DMS 273 treated with DMSO at 0.1 percent for 48 hours (cell line): ENCODE results near the gene ARL5C.
A peak's percentile ranks its signal among the peaks of the same experiment; 100 is the strongest.
"Not testable (repeated sequence)": the region's sequence is repeated elsewhere in the genome, so short reads cannot be mapped to it uniquely, and the experiment has no call there.

Experiments used
- DNase-seq: peaks from one replicate; lab custom pipeline; 2025; lab: John Stamatoyannopoulos, UW

The ARL5C gene

DNA sequence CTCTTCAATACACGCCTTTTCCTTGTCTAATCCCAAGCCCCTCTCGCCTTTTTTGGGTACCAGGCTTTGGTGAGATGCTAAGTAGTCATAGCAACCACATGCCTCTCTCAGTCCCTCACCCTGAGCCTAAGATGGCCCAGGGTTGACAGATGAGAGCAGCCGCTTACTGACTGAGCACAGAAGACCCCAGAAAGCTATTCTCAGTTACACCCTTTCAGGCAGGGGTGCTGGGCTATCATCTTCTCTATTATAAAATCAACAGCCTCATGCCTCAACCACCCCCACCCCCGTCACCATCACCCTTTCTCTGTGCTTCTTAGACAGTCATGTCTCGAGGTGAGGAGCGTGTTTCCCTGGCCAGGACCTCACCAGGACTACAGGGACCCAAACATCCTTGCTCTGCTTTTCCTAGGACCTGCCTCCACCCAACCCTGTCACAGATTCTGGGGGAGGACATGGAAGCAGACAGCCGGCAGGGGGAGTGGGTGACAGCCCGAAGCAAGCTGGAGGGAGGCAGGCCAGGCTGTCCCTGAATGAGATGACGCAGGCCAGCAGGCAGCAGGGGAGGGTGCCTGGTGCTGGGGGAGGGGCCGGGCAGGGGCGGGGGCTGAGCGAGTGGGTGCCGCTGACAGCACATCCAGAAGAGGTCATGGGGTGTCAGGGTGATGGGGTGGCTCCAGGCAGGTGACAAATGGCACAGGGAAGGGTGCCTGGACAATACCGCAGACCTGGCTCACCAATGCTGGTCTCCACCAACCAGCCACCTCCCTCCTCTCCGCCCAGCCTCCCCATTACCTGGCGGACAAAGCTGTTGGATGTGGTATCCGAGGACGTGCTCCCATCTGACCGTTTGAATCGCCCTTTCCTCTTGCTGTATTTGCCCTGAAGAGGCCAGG lies 28.4 kb upstream of the ARL5C start:
- DNase-seq, result no peak

DNA sequence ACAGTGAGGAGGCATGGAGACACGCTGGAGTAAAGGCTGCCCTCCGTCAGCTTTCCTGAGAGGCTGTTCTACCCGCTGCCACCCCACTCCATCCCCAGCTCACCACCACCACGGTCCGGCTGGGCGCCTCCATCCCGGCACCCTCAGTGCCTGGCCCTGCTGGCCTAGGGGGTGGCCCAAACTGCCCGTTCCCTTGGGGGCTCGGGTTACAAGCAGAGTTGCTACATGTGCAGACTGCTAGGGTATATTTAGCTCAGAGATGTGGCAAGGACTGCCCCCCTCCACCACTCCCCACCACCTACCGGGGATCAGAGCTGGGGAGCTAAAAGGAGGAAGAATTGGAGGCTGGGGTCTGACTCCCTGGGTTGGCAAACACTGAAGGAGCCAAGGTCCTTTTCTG lies 27.4 kb upstream of the ARL5C start:
- DNase-seq, result no peak

DNA sequence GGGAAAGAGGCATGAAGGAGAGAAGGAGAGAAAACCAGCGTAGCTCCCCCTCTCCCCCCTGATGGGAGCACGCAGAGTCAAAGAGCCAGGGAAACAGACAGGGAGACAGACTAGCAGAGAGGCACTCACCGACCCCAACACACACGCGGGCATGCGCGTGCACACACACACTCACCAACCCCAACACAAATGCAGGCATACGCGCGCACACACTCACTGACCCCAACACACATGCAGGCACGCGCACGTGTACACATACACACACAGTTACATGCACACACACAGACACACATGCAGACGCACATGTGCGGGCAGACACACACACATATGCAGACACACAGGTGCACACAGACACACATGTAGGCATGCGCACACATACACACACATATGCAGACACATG lies 26.9 kb upstream of the ARL5C start:
- no peak for DNase-seq

DNA sequence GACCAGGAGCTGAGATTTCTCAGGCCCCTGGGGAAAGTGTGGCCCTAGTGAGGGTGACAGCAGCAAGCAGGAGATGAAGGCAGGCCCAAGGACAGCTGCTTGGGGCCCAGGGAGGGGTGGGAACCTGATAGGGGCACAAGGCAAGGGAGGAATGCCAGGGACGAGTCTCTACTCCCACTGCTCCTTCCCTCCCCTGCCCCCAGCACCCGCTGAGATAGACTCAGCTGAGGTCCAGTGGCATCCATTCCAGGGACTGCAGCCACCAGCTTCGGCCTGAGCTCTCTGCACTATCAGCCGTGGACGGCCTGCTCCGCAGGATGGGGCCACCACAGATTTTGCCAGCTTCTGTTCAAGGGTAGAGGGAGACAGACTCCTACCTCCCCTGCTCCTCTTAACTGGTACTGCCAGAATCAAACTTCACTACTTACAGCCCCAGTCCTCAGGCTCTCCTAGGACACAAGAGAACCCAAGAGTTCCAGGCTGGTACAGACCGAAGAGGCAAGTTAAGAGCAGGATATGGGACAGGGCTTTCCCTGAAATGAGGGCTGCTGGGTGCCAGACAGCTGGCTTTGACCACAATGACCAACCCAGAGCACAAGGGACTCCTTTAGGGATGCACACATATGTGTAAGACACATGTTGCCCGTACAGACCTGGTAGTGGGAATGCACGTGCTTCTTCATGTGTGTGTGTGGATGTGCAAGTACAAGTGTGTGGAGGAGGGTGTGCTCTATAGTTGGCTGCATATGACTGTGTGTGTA lies 26.0 kb upstream of the ARL5C start:
- DNase-seq, result no peak

DNA sequence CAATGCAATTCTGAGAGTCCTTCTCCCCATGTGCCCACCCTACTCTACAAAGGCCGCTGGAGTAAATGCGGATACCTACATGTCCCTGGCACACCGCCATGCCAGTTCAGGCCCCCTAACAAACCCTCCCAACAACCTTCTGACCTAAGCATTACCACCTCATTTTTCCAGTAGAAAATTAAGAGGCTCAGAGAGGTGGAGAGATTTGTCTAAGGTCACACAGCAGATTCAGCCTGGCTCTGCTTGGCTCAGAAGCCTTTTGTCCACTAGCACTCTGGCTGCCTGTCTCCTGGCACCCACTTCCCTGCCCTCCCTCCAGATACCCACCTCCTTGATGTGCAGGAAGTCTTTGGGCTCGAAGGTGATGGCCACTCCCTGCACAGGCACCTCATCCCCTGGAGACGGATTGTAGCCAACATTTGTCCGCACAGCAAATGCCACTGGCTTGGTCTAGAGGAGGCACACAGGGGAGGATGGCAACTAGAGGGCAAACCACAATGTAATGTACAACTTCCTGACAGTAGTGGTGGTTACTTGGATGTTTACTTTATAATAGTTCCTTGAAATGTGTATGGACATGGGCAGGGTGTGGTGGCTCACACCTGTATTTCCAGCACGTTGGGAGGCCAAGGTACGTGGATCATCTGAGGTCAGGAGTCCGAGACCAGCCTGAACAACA lies 21.3 kb upstream of the ARL5C start:
- no peak for DNase-seq

DNA sequence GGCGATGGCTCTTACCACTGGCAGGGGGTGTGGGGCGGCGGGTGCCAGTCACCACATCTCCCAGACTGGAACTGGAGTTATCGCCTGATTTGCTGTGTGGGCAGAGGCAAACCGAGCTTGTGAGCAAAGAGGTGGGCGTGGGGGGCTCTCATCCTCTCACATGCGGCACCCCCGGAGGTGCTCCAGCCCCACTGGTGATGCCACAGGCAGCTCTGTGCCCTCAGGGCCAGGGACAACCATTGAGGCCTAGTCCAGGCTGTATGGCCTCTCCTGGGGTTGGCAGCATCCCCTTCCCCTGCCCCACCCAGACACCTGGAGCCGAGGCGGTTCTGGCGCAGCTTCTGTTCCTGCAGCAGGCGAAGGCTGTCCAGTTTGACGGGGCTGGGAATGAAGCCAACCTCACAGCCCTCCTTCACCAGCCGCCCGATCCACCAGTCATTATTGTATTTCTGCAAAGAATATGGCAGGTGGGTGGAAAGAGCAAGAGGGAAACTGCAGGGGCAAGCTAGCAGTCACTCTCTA lies 20.6 kb upstream of the ARL5C start:
- no peak for DNase-seq

DNA sequence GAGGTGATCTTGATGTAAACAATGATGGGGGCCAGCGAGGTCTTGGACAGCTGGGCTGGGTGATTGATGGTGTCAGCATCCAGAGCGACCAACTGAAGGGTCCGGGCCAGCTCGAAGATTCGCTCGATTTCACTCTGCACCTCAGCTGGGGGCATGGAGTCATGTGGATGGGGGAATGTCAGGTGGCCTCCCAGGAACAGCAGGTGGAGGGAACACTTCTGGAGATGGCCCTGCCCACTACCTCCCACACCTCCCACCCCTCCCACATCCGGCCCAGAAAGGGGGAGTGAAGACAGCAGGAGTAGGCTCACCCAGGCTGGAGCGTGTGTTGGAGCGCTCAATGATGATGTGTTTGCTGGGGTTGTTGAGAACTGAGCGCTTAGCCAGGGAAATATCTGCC lies 17.8 kb upstream of the ARL5C start:
- no peak for DNase-seq

DNA sequence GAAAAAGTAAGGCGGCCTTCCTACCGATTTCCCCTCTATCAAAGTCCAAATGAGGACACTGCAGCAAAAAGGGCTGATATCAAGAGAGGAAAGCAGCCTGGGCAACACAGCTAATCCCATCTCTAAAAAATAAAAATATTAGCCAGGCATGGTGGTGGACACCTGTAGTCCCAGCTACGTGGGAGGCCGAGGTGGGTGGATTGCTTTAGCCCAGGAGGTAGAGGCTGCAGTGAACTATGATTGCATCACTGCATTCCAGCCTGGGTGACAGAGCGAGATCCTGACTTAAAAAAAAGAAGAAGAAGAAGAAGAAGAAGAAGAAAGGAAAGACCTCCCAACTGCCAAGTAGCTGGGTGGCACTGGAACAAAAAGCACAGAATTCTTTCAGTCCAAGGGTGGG lies 17.1 kb upstream of the ARL5C start:
- no peak for DNase-seq

DNA sequence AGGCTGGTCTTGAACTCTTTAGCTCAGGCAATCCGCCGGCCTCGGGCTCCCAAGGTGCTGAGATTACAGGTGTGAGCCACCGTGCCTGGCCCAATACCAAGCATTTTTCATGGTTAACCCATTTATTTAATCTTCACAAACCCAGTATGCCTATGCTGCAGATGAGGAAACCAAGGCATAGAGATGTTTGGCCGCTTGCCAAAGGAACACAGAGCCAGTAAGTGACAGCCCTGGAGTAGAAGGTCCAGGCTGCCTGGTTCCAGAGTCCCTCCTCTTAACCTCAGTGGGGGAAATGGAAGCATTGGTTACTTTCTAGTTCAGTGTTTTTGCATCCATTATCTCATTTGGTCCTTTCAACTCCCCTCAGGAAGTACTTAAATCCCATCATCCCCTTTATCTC lies 15.3 kb upstream of the ARL5C start:
- no peak for DNase-seq

DNA sequence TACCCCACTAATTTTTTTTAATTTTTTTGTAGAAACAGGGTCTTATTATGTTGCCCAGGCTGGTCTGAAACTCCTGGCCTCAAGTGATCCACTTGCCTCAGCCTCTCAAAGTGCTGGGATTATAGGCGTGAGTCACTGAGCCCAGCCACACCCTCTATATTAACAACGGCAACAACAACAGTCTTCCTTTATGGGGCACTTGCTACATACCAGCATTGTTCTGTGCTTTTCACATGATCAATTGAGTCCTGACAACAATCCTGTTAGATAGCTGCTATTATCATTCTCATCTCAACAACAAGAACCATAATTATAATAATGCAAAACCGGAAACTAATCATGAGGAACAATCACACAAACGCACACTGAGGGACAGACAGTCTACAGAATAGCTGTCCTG lies 12.6 kb upstream of the ARL5C start:
- DNase-seq, result no peak

DNA sequence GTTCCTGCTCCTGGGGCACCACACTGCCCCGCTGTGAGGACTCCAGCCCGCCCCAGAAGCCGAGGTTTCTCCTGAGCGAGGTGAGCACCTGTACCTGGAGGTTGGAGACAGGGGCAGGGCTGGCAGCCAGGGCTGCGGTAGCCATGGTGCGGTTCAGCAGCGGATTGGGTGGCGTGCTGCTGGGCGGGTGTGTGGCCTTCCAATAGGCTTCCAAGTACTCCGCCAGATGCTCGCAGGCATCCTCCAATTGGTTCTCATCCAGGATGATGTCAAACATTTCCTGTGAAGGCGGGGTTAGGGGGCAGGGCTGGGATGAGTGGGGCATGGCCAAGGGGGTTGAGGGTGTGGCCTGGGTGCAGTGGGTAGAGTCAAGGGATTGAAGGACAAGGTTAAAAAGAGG lies 11.3 kb upstream of the ARL5C start:
- no peak for DNase-seq

DNA sequence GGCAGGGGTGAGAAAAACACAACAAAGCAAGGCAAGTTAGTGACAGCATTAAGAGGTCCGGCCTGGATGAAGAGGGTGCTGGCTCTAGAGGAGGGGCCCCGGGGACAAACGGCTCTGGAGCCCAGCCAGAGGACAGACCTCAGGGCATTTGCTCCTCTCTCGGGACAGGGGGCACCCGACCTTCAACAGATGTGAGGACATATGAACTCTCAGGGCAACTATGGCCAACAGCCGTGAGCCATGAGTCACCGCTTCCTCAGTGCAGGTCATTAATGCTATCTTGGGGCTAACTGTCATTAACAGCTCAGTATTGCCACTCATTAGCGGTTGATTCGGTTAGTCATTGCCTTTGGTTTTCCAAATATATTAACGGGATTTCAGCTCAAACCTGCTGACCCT lies 9.7 kb upstream of the ARL5C start:
- DNase-seq, result no peak

DNA sequence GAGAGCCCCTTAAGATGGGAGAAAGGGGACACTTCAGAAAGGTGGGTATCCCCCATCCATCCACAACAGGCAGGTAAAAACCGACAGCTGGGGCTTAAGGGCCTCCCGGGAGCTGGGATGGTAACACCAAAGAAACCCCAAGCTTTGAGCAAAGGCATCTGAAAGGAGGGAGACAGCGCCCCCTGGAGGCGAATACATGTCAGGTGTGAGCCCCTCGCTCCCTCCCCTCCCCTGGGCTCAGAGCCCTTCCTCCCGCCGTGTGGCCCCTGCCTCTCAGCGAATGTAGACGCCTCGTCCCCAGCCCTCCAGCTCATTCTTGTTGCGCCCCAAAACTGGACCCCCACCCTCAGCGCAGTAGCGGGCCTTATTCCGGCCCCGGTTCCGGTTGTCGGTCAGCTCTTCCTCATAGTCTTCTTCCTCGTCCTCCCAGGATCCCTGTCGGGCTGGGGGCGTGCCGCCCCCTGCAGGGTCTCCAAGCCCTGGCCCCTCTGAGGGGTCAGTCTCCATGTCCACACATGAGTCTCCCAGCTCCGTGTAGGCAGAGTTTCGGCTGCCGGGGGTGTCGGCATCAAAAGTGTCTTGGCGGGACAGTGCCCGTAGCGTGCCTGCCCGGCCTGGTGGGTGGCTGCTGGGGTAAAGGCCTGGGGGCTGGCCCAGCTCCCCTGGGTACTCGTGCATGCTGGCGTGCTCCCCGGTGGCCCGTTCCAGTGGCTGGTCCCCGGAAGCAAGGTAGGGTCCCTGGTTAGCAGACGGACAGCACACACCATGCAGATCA lies 9.1 kb upstream of the ARL5C start:
- peak; percentile 29 for DNase-seq

DNA sequence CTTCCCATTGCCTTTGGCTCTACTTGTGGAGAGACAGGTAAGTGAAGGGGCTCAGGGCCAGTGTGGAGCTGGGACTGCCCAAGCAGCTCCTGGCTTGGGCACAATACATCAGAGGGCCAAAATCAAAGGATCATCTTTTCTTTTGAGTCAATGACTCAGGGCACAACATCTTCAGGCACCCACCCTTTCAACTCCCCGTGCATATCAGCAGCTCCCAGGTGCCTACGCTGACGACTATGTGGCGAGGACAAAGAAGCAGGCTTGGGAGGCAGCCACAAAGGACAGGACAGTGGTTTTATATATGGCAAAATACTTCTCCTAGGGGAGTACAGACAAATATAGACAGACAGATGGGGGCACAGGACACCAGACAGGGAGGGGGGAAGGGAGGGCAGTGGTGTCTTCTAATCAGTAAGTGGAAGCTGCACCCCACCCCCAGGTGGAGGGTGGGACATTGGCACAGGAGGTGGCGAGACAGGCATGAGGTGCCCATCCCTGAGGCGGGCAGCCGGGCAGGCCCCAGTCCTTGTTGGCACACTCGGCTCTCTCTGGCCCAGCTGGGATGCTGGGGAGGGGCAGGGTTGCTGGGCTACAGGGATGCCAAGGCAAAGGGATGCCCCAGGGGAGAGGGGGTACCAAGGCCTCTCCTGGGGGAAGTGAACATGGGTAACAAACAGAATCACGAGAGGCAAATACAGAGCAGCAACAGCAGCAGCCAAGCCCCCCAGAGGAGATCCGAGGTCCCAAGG lies 7.7 kb upstream of the ARL5C start:
- DNase-seq, result no peak

DNA sequence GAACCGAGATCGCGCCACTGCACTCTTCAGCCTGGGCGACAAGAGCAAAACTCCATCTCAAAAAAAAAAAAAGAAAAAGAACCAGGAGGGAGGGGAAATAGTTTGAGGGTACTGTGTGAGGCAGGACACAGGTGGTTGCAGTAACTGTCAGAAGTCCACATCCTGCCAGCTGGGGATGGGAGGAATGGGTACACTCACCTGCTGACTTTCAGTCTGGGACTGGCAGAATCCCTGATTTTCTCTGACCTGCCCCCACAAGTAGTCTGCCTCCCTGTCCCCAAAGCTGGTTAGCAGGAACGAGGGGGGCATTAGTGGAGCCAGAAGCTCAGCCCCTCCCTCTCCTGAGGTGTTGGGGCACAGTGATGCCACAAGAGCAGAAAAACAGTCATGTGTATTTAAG lies 7.1 kb upstream of the ARL5C start:
- no peak for DNase-seq

DNA sequence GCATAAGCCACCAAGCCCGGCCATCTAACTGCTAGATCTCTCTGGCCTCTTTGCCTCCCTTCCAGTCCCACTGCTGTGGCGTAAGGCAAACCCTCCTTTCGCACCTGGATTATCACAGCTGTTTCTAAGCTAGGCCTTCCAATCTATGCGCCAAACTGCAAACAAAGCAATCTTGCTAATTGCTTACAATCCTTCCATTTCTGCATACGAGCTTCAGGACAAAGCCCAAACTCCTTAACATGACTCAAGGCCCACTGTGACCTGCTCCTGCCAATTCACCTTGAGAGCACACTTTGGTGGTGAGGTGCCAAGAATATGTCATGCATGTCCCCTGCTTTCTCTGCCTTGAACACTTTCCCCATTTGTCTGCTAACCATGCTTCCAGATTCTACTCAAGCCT lies 6.0 kb upstream of the ARL5C start:
- DNase-seq, result no peak

DNA sequence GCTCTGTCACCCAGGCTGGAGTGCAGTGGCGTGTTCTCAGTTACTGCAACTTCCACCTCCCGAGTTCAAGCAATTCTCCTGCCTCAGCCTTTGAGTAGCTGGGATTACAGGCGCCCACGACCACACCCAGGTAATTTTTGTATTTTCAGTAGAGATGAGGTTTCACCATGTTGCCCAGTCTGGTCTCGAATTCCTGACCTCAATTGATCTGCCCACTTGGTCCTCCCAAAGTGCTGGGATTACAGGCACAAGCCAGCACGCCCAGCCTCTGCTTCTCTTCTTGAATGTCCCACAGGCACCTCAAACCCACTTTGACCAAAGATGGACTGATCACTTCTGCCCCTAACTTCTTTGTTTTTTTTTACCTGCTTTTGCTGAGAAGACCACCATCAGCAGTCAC lies 4.6 kb upstream of the ARL5C start:
- DNase-seq, result no peak

DNA sequence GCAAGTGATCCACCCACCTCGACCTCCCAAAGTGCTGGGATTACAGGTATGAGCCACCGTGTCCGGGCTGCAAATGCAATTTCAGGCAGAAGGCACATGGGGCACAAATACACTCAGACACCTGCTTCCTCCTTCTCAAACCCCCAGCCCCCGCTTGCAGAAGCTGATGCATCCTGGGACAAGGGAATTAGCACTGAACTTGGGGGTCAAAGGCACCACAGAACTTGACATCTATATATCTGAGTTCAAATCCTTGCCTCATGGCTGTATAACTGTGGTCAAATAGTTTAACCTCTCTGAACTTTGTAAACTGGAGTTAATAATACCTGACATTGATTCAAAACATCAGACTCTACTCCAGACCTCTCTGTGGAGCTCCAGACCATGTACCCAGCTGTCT lies 4.1 kb upstream of the ARL5C start:
- no peak for DNase-seq

DNA sequence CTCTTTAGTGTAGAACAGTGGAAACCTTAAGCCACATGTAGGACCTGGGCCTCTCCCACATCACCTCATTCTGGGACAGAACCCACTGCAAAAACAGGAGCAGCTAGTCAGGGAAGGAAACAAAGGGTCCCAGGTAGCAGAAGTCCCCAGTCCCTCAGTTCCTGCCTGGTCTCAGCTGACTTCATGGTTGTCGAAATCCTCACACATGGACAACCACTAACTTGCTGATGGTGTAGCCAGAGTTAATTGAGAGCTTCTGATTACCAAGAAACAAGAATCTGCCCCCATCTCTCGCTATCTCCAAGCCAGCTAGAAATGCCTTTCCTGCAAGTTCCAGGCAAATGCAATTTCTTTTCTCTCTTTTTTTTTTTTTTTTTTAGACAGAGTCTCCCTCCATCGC lies 3.6 kb upstream of the ARL5C start:
- DNase-seq, result no peak

DNA sequence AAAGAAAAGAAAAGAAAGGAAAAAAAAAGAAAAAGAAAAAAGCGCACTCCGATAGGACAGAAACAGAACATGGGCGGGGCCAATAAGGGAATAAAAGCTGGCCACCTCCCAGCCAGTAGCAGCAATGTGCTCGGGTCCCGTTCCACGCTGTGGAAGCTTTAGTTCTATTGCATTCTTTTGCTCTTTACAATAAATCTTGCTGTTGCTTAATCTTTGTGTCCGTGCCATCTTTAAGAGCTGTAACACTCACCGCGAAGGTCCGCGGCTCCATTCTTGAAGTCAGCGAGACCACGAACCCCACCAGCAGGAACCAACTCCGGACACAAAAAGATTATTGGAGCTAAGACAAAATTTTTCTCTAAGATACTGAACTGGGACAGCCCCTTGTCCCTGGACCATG lies 3.1 kb upstream of the ARL5C start:
- DNase-seq, result no peak

DNA sequence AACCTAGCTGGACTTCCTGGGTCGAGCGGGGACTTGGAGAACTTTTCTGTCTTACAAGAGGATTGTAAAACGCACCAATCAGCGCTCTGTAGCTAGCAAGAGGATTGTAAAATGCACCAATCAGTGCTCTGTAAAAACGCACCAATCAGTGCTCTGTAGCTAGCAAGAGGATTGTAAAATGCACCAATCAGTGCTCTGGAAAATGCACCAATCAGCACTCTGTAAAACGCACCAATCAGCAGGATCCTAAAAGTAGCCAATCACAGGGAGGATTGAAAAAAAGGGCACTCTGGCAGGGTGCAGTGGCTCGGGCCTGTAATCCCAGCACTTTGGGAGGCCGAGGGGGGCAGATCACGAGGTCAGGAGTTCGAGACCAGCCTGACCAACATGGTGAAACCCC lies 2.5 kb upstream of the ARL5C start:
- DNase-seq, result not testable (repeated sequence)
